ENCODE measurements around the gene SLC5A10.

SLC5A10 gene

GRCh38 chr17:18987862-18988545 lies 36.0 kb downstream of the SLC5A10 start:
- H3F3A ChIP-seq (ENCODE audit: insufficient read depth, low read length), result no peaks in the 10 kb centered on the region
- H3K36me3 ChIP-seq (ENCODE audit: insufficient read depth, low read length), result peaks cover 25% of the 10 kb centered on the region
- H3K79me2 ChIP-seq (ENCODE audit: insufficient read depth, low read length), result no peaks in the 10 kb centered on the region
- no peak overlapping the region for H3K27ac ChIP-seq (ENCODE audit: low read depth, low read length, poor library complexity, severe bottlenecking)
- no peaks in the 10 kb centered on the region for H3K27me3 ChIP-seq (ENCODE audit: insufficient read depth, low read length)
- peaks cover 9% of the 10 kb centered on the region for H3K4me1 ChIP-seq (ENCODE audit: insufficient read depth, low read length, severe bottlenecking)
- no peak overlapping the region for H3K4me2 ChIP-seq (ENCODE audit: low read length)
- no peaks in the 10 kb centered on the region for H3K9me3 ChIP-seq (ENCODE audit: low read length)
- H3K9ac ChIP-seq (ENCODE audit: low read length), result no peak overlapping the region
- H3K9me2 ChIP-seq (ENCODE audit: low read depth, low read length), result no peaks in the 10 kb centered on the region
- TF ChIP-seq EZH2 (IDR thresholded peaks at IDR 0.05; ENCODE audit: borderline replicate concordance, low read length), result no peak
- TF ChIP-seq CTCF (IDR thresholded peaks at IDR 0.05; ENCODE audit: low read length), result no peak
- H4K20me1 ChIP-seq (ENCODE audit: insufficient read depth, low read length), result no peaks in the 10 kb centered on the region
- H2AFZ ChIP-seq (ENCODE audit: low read length), result no peak overlapping the region
- no peak overlapping the region for H3K4me3 ChIP-seq (ENCODE audit: low read depth, low read length, poor library complexity, severe bottlenecking)

GRCh38 chr17:18988546-18989173 lies 36.7 kb downstream of the SLC5A10 start:
- Histone ChIP-seq H4K20me1 (ENCODE audit: insufficient read depth, low read length) (no peaks in the 10 kb centered on the region), H3K9me3 (ENCODE audit: low read length) (no peaks in the 10 kb centered on the region), H3K9me2 (ENCODE audit: low read depth, low read length) (no peaks in the 10 kb centered on the region), H3K4me2 (ENCODE audit: low read length) (no peak overlapping the region), H3K4me1 (ENCODE audit: insufficient read depth, low read length, severe bottlenecking) (peaks cover 16% of the 10 kb centered on the region), H3K79me2 (ENCODE audit: insufficient read depth, low read length) (no peaks in the 10 kb centered on the region), H3K27ac (ENCODE audit: low read depth, low read length, poor library complexity, severe bottlenecking) (no peak overlapping the region), H3K36me3 (ENCODE audit: insufficient read depth, low read length) (peaks cover 25% of the 10 kb centered on the region), H3K4me3 (ENCODE audit: low read depth, low read length, poor library complexity, severe bottlenecking) (no peak overlapping the region), H3K9ac (ENCODE audit: low read length) (no peak overlapping the region), H2AFZ (ENCODE audit: low read length) (no peak overlapping the region), H3K27me3 (ENCODE audit: insufficient read depth, low read length) (no peaks in the 10 kb centered on the region), H3F3A (ENCODE audit: insufficient read depth, low read length) (no peaks in the 10 kb centered on the region)
- TF ChIP-seq EZH2 (IDR thresholded peaks at IDR 0.05; ENCODE audit: borderline replicate concordance, low read length), result no peak
- no peak for TF ChIP-seq CTCF (IDR thresholded peaks at IDR 0.05; ENCODE audit: low read length)

GRCh38 chr17:18990331-18990730 lies 38.4 kb downstream of the SLC5A10 start:
- Histone ChIP-seq H3K4me2 (ENCODE audit: low read length) (no peak overlapping the region), H3K4me3 (ENCODE audit: low read depth, low read length, poor library complexity, severe bottlenecking) (no peak overlapping the region), H3K27ac (ENCODE audit: low read depth, low read length, poor library complexity, severe bottlenecking) (no peak overlapping the region), H3K9ac (ENCODE audit: low read length) (no peak overlapping the region), H3F3A (ENCODE audit: insufficient read depth, low read length) (no peaks in the 10 kb centered on the region), H3K9me2 (ENCODE audit: low read depth, low read length) (no peaks in the 10 kb centered on the region), H3K79me2 (ENCODE audit: insufficient read depth, low read length) (no peaks in the 10 kb centered on the region), H4K20me1 (ENCODE audit: insufficient read depth, low read length) (no peaks in the 10 kb centered on the region), H3K36me3 (ENCODE audit: insufficient read depth, low read length) (peaks cover 24% of the 10 kb centered on the region), H3K4me1 (ENCODE audit: insufficient read depth, low read length, severe bottlenecking) (peaks cover 23% of the 10 kb centered on the region), H2AFZ (ENCODE audit: low read length) (no peak overlapping the region), H3K9me3 (ENCODE audit: low read length) (peaks cover 5% of the 10 kb centered on the region; the same call in 1 of the 2 replicates), H3K27me3 (ENCODE audit: insufficient read depth, low read length) (no peaks in the 10 kb centered on the region)
- TF ChIP-seq EZH2 (IDR thresholded peaks at IDR 0.05; ENCODE audit: borderline replicate concordance, low read length) (no peak), CTCF (IDR thresholded peaks at IDR 0.05; ENCODE audit: low read length) (no peak)
